Measurements from ENCODE around the gene TRPM3. TPM values are rescaled to one million over a fixed set of nuclear protein-coding genes. Genes with fewer than 3 reads are reported as not detected.
A peak's percentile ranks its signal among the peaks of the same experiment; 100 is the strongest.

TRPM3 gene
- total RNA-seq, 2 donors from 2014 or later: 0.90 to 5.3 TPM

- intact Hi-C loops (cut with DNase I): loop anchor here in 1 of 2 donors (5.0 kb wide), 1 partner anchor 328 kb away; no protein-coding TSS in a partner anchor
- no peak for DNase-seq (ENCODE audit: low spot score)
Observed at GRCh38 chr9:70924380-70924779, 197.0 kb downstream of the TRPM3 start.

GRCh38 chr9:70923961-70924360 is 197.5 kb downstream of the TRPM3 start:
- intact Hi-C loops (cut with DNase I): loop anchor here in 1 of 2 donors (5.0 kb wide), 1 partner anchor 328 kb away; no protein-coding TSS in a partner anchor
- no peak for DNase-seq (ENCODE audit: low spot score)

- DNase-seq (ENCODE audit: low spot score): no peak
- intact Hi-C loops (cut with DNase I): loop anchor here in 1 of 2 donors (5.0 kb wide), 1 partner anchor 331 kb away; no protein-coding TSS in a partner anchor
Observed at GRCh38 chr9:70921136-70921535, 200.3 kb downstream of the TRPM3 start.

GRCh38 chr9:70917277-70917676 is 204.1 kb downstream of the TRPM3 start:
- no peak for DNase-seq (ENCODE audit: low spot score)
- intact Hi-C loops (cut with DNase I): no loop called here

GRCh38 chr9:70911791-70912190 is 209.6 kb downstream of the TRPM3 start:
- intact Hi-C loops (cut with DNase I): no loop called here
- no peak for DNase-seq (ENCODE audit: low spot score)

GRCh38 chr9:70910598-70910997 is 210.8 kb downstream of the TRPM3 start:
- intact Hi-C loops (cut with DNase I): no loop called here
- no peak for DNase-seq (ENCODE audit: low spot score)

GRCh38 chr9:70902692-70903131 is 218.7 kb downstream of the TRPM3 start:
- intact Hi-C loops (cut with DNase I): no loop called here
- peak; percentile 83 for DNase-seq (ENCODE audit: low spot score)

GRCh38 chr9:70902171-70902570 is 219.2 kb downstream of the TRPM3 start:
- intact Hi-C loops (cut with DNase I): no loop called here
- DNase-seq (ENCODE audit: low spot score): no peak

- intact Hi-C loops (cut with DNase I): no loop called here
- DNase-seq (ENCODE audit: low spot score): no peak
Observed at GRCh38 chr9:70901746-70902145, 219.7 kb downstream of the TRPM3 start.

- DNase-seq (ENCODE audit: low spot score): no peak
- intact Hi-C loops (cut with DNase I): no loop called here
Observed at GRCh38 chr9:70901013-70901412, 220.4 kb downstream of the TRPM3 start.

- intact Hi-C loops (cut with DNase I): no loop called here
- DNase-seq (ENCODE audit: low spot score): no peak
Observed at GRCh38 chr9:70893580-70894122, 227.8 kb downstream of the TRPM3 start.

- intact Hi-C loops (cut with DNase I): loop anchor here in 1 of 2 donors (10.0 kb wide), 1 partner anchor 244 kb away; no protein-coding TSS in a partner anchor
- no peak for DNase-seq (ENCODE audit: low spot score)
Observed at GRCh38 chr9:70888471-70888870, 232.9 kb downstream of the TRPM3 start.

- intact Hi-C loops (cut with DNase I): loop anchor here in 1 of 2 donors (10.0 kb wide), 1 partner anchor 243 kb away; no protein-coding TSS in a partner anchor
- no peak for DNase-seq (ENCODE audit: low spot score)
Observed at GRCh38 chr9:70887826-70888225, 233.6 kb downstream of the TRPM3 start.

GRCh38 chr9:70883963-70884793 is 237.2 kb downstream of the TRPM3 start:
- DNase-seq (ENCODE audit: low spot score): no peak
- intact Hi-C loops (cut with DNase I): loop anchor here in 1 of 2 donors (5.0 to 10.0 kb wide), 2 partner anchors 239 to 248 kb away; no protein-coding TSS in a partner anchor

- no peak for DNase-seq (ENCODE audit: low spot score)
- intact Hi-C loops (cut with DNase I): loop anchor here in 1 of 2 donors (5.0 to 10.0 kb wide), 2 partner anchors 238 to 249 kb away; no protein-coding TSS in a partner anchor
Observed at GRCh38 chr9:70883056-70883455, 238.4 kb downstream of the TRPM3 start.

- no peak for DNase-seq (ENCODE audit: low spot score)
Observed at GRCh38 chr9:70881333-70881732, 240.1 kb downstream of the TRPM3 start.

GRCh38 chr9:70880535-70880934 is 240.9 kb downstream of the TRPM3 start:
- intact Hi-C loops (cut with DNase I): loop anchor here in 1 of 2 donors (5.0 to 10.0 kb wide), 2 partner anchors 236 to 252 kb away; no protein-coding TSS in a partner anchor
- no peak for DNase-seq (ENCODE audit: low spot score)

More at GRCh38 chr9:70881333-70881732, 240.1 kb downstream of the TRPM3 start:
- intact Hi-C loops (cut with DNase I): loop anchor here in 1 of 2 donors (5.0 to 10.0 kb wide), 2 partner anchors 237 to 251 kb away; no protein-coding TSS in a partner anchor

GRCh38 chr9:70878576-70878975 is 242.8 kb downstream of the TRPM3 start:
- no peak for DNase-seq (ENCODE audit: low spot score)
- intact Hi-C loops (cut with DNase I): no loop called here

GRCh38 chr9:70874451-70874850 is 247.0 kb downstream of the TRPM3 start:
- intact Hi-C loops (cut with DNase I): no loop called here
- no peak for DNase-seq (ENCODE audit: low spot score)

GRCh38 chr9:70873506-70873905 is 247.9 kb downstream of the TRPM3 start:
- no peak for DNase-seq (ENCODE audit: low spot score)
- intact Hi-C loops (cut with DNase I): no loop called here
